Activated CD4-positive, alpha-beta T cell treated with anti-CD3 and anti-CD28 coated beads, Interleukin-2, amount 10 ng/mL, durations not matched to agents 7 days and 5 days (primary cell): ENCODE measurements around the gene CATSPER3. TPM values are rescaled to one million over a fixed set of nuclear protein-coding genes. Genes with fewer than 3 reads are reported as not detected.

Source experiments
- CTCF ChIA-PET: fragments of 350-600 bp; sonication (Branson Sonifier 250); formaldehyde crosslinking; loops from one replicate; lab custom pipeline; 2021; ENCODE audit warnings: antibody characterized with exemption; lab: Charles Lee
- POLR2A ChIA-PET: fragments of 350-600 bp; sonication (Branson Sonifier 250); formaldehyde crosslinking; loops from one replicate; lab custom pipeline; 2021; ENCODE audit warnings: antibody characterized with exemption; lab: Charles Lee
- DNase-seq: peaks from one replicate; pipeline ENCODE4 v3.0.0-alpha.2; 2020
- H3K27ac Mint-ChIP-seq: one replicate; pipeline ENCODE4 v1.8.0; 2021; ENCODE audit warnings: mild to moderate bottlenecking, moderate library complexity, mixed read lengths
- H3K27me3 Mint-ChIP-seq: one replicate; pipeline ENCODE4 v1.8.0; 2021; ENCODE audit warnings: mixed read lengths
- H3K36me3 Mint-ChIP-seq: one replicate; pipeline ENCODE4 v1.8.0; 2021; ENCODE audit warnings: low read depth, mixed read lengths
- H3K4me1 Mint-ChIP-seq: one replicate; pipeline ENCODE4 v1.8.0; 2021; ENCODE audit warnings: mixed read lengths
- H3K4me3 Mint-ChIP-seq: one replicate; pipeline ENCODE4 v1.8.0; 2021; ENCODE audit warnings: mild to moderate bottlenecking, moderate library complexity, mixed read lengths
- H3K9me3 Mint-ChIP-seq: one replicate; pipeline ENCODE4 v1.8.0; 2021; ENCODE audit warnings: mixed read lengths
- microRNA-seq: library from miRNA; unstranded; fragments of <30 nt; microRNA quantifications from one replicate; pipeline ENCODE4 v1.2.0, GENCODE V29; 2021; ENCODE audit warnings: borderline microRNAs expressed, borderline replicate concordance
- total RNA-seq, 2 experiments: library from RNA; stranded (reverse); gene quantifications; one replicate each; pipeline ENCODE4 v1.2.3, GENCODE V29; 2021

CATSPER3 gene
- total RNA-seq, 2 experiments from 2014 or later: 1.2 to 1.4 TPM

DNA sequence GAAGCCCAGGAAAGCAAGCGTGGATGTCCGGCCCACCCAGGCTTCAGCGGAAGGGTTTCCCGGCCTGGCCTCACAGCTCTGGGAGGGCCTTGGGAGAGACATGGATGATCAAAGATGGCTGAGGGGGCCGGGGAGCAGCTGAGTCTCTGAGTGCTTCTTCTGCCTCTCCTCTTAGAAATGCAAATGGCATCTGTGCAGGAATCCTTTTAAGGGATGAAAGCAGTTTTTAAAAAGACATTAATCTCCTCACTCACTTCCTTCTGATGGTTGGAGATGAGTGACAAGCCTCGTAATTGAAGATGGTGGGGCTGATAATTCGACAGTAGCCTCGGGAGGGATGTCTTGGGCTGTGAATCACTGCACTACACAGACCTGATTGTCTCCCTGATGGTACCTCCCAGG is 90.6 kb downstream of the CATSPER3 start:
- Mint-ChIP-seq H3K36me3 (no peaks in the 10 kb centered on the region), H3K4me3 (no peak overlapping the region), H3K4me1 (peaks cover 4% of the 10 kb centered on the region), H3K27me3 (peaks cover 14% of the 10 kb centered on the region), H3K27ac (no peak overlapping the region), H3K9me3 (no peaks in the 10 kb centered on the region)
- CTCF ChIA-PET: no interaction called here
- DNase-seq: no peak
- POLR2A ChIA-PET: no interaction called here

GRCh38 chr5:135059000-135059923 is 91.6 kb downstream of the CATSPER3 start:
- ChIA-PET POLR2A (interaction anchor here (0.6 kb wide), 1 partner anchor 1733 kb away, joined by 4 read pairs; no protein-coding TSS in a partner anchor), CTCF (interaction anchor here (1.1 kb wide), 1 partner anchor 9 kb away, joined by 3 read pairs; no protein-coding TSS in a partner anchor)
- H3K9me3 Mint-ChIP-seq: no peaks in the 10 kb centered on the region
- no peak for DNase-seq
- no peaks in the 10 kb centered on the region for H3K36me3 Mint-ChIP-seq
- no peaks in the 10 kb centered on the region for H3K4me1 Mint-ChIP-seq
- peaks cover 6% of the 10 kb centered on the region for H3K27me3 Mint-ChIP-seq
- no peak overlapping the region for H3K4me3 Mint-ChIP-seq
- no peak overlapping the region for H3K27ac Mint-ChIP-seq

DNA sequence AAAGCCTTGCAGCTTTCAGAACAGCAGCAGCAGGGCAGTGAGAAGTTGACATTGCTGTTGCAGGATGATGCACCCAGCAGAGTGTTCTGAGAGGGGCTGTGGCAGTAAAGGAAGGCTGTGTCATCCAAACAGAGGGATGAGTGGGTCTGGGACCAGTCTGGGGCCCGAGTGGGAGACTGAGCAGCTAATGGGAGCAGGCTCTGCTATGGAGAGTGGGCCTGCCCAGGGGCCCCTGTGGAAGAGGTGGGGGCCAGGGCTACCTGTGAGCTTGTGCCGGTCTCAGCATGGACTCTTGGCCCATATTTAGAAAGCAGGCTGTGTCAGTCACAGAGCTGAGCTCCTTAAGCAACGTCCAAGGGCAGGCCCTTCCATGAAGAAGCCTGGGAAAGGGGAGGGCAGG is 92.3 kb downstream of the CATSPER3 start:
- H3K4me3 Mint-ChIP-seq: no peak overlapping the region
- no peaks in the 10 kb centered on the region for H3K4me1 Mint-ChIP-seq
- POLR2A ChIA-PET: no interaction called here
- H3K9me3 Mint-ChIP-seq: no peaks in the 10 kb centered on the region
- DNase-seq: no peak
- H3K27me3 Mint-ChIP-seq: no peaks in the 10 kb centered on the region
- CTCF ChIA-PET: no interaction called here
- no peak overlapping the region for H3K27ac Mint-ChIP-seq
- no peaks in the 10 kb centered on the region for H3K36me3 Mint-ChIP-seq

DNA sequence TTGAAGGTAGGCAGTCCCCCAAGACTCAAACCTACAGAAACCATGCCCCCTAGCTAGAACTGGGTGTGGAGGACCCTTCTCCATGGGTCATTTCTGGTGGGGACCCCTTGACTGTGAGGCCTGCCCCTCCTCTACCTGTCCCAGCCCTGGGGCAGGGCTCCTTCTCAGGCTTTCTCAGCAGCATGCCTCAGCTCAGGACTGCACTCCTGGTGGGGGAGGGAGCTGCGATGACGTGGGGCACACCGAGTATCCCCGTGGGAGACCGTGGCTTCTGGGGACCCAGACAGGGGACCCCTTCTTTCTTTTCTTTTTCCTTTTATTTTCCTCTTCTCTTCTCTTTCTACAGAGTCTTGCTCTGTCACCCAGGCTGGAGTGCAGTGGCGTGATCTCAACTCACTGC is 93.3 kb downstream of the CATSPER3 start:
- no peaks in the 10 kb centered on the region for H3K4me1 Mint-ChIP-seq
- DNase-seq: no peak
- no peaks in the 10 kb centered on the region for H3K36me3 Mint-ChIP-seq
- POLR2A ChIA-PET: no interaction called here
- no peaks in the 10 kb centered on the region for H3K27me3 Mint-ChIP-seq
- no peaks in the 10 kb centered on the region for H3K9me3 Mint-ChIP-seq
- no peak overlapping the region for H3K4me3 Mint-ChIP-seq
- CTCF ChIA-PET: no interaction called here
- no peak overlapping the region for H3K27ac Mint-ChIP-seq

Small RNAs within 50 kb of the gene (microRNA-seq; reads per million reads assigned to microRNA genes)
- not detected for gene MIR4461

Other genes with a start within 250 kb of the CATSPER3 start
- gene CAMLG, start 229.4 kb upstream of the CATSPER3 start, total RNA-seq: 10 to 100 TPM; 20.6 to 24.1 TPM
- 10 to 100 TPM; 70.0 to 73.6 TPM for gene DDX46, start 209.1 kb upstream of the CATSPER3 start, total RNA-seq
- gene C5orf24, start 121.9 kb upstream of the CATSPER3 start, total RNA-seq: 10 to 100 TPM; 30.1 to 33.0 TPM
- gene TXNDC15, start 93.5 kb upstream of the CATSPER3 start, total RNA-seq: 10 to 100 TPM; 40.6 to 50.0 TPM
- 10 to 100 TPM; 15.4 to 15.7 TPM for gene PCBD2, start 62.8 kb upstream of the CATSPER3 start, total RNA-seq
- gene PITX1, start 66.3 kb downstream of the CATSPER3 start, total RNA-seq: not detected